Activated CD4-positive, alpha-beta memory T cell treated with anti-CD3 and anti-CD28 coated beads, Interleukin-2, amount 10 ng/mL, durations not matched to agents 7 days and 5 days (primary cell): ENCODE results near the gene NTN1. TPM values are rescaled to one million over a fixed set of nuclear protein-coding genes. Genes with fewer than 3 reads are reported as not detected.

Source experiments
- CTCF ChIA-PET: fragments of 350-600 bp; sonication (Branson Sonifier 250); formaldehyde crosslinking; loops from one replicate; lab custom pipeline; 2021; ENCODE audit warnings: antibody characterized with exemption, inconsistent platforms; lab: Charles Lee
- POLR2A ChIA-PET: fragments of 350-600 bp; sonication (Branson Sonifier 250); formaldehyde crosslinking; loops from one replicate; lab custom pipeline; 2021; ENCODE audit warnings: antibody characterized with exemption; lab: Charles Lee
- DNase-seq: peaks from one replicate; pipeline ENCODE4 v3.0.0-alpha.2; 2020
- H3K27ac Mint-ChIP-seq: one replicate; pipeline ENCODE4 v1.8.0; 2021; ENCODE audit warnings: mild to moderate bottlenecking, mixed read lengths
- H3K27me3 Mint-ChIP-seq: one replicate; pipeline ENCODE4 v1.8.0; 2021; ENCODE audit warnings: mixed read lengths
- H3K36me3 Mint-ChIP-seq: one replicate; pipeline ENCODE4 v1.8.0; 2021; ENCODE audit warnings: low read depth, mixed read lengths
- H3K4me1 Mint-ChIP-seq: one replicate; pipeline ENCODE4 v1.8.0; 2021; ENCODE audit warnings: mixed read lengths
- H3K4me3 Mint-ChIP-seq: one replicate; pipeline ENCODE4 v1.8.0; 2021; ENCODE audit warnings: mild to moderate bottlenecking, mixed read lengths
- H3K9me3 Mint-ChIP-seq: one replicate; pipeline ENCODE4 v1.8.0; 2021; ENCODE audit warnings: mixed read lengths
- total RNA-seq, 2 experiments: library from RNA; stranded (reverse); gene quantifications; one replicate each; pipeline ENCODE4 v1.2.3, GENCODE V29; 2021

The NTN1 gene
- total RNA-seq, 2 experiments from 2014 or later, result not detected

GRCh38 chr17:9212376-9213302, 191.3 kb downstream of the NTN1 start:
- ChIA-PET CTCF (no interaction called here), POLR2A (no interaction called here)
- H3K9me3 Mint-ChIP-seq, result peaks cover 21% of the 10 kb centered on the region
- peaks cover 5% of the 10 kb centered on the region for H3K36me3 Mint-ChIP-seq
- no peak overlapping the region for H3K27ac Mint-ChIP-seq
- H3K27me3 Mint-ChIP-seq, result no peaks in the 10 kb centered on the region
- no peak overlapping the region for H3K4me3 Mint-ChIP-seq
- no peak for DNase-seq
- H3K4me1 Mint-ChIP-seq, result no peaks in the 10 kb centered on the region

- POLR2A ChIA-PET, result no interaction called here
Observed at GRCh38 chr17:9213303-9213640, 192.0 kb downstream of the NTN1 start.

GRCh38 chr17:9215465-9215864, 194.2 kb downstream of the NTN1 start:
- ChIA-PET CTCF (interaction anchor here (1.0 kb wide), 1 partner anchor 71 kb away, joined by 3 read pairs; no protein-coding TSS in a partner anchor), POLR2A (no interaction called here)
- Mint-ChIP-seq H3K4me1 (no peaks in the 10 kb centered on the region), H3K4me3 (no peak overlapping the region), H3K9me3 (peaks cover 21% of the 10 kb centered on the region), H3K36me3 (peaks cover 5% of the 10 kb centered on the region), H3K27ac (no peak overlapping the region), H3K27me3 (no peaks in the 10 kb centered on the region)
- no peak for DNase-seq

More at GRCh38 chr17:9213303-9213640, 192.0 kb downstream of the NTN1 start:
- no peak overlapping the region for H3K27ac Mint-ChIP-seq
- CTCF ChIA-PET, result no interaction called here
- peaks cover 21% of the 10 kb centered on the region for H3K9me3 Mint-ChIP-seq
- no peak overlapping the region for H3K4me3 Mint-ChIP-seq
- H3K36me3 Mint-ChIP-seq, result peaks cover 5% of the 10 kb centered on the region
- H3K27me3 Mint-ChIP-seq, result no peaks in the 10 kb centered on the region
- DNase-seq, result no peak
- H3K4me1 Mint-ChIP-seq, result no peaks in the 10 kb centered on the region

GRCh38 chr17:9217151-9218056, 196.1 kb downstream of the NTN1 start:
- POLR2A ChIA-PET, result no interaction called here
- no peak for DNase-seq

GRCh38 chr17:9218064-9218635, 196.8 kb downstream of the NTN1 start:
- peaks cover 21% of the 10 kb centered on the region for H3K9me3 Mint-ChIP-seq
- ChIA-PET POLR2A (no interaction called here), CTCF (interaction anchor here (0.6 kb wide), 1 partner anchor 17 kb away, joined by 4 read pairs; no protein-coding TSS in a partner anchor)
- no peaks in the 10 kb centered on the region for H3K27me3 Mint-ChIP-seq
- no peak overlapping the region for H3K4me3 Mint-ChIP-seq
- DNase-seq, result no peak
- H3K4me1 Mint-ChIP-seq, result no peaks in the 10 kb centered on the region
- H3K27ac Mint-ChIP-seq, result no peak overlapping the region
- H3K36me3 Mint-ChIP-seq, result peaks cover 5% of the 10 kb centered on the region

More at GRCh38 chr17:9217151-9218056, 196.1 kb downstream of the NTN1 start:
- Mint-ChIP-seq H3K27ac (no peak overlapping the region), H3K4me3 (no peak overlapping the region), H3K4me1 (no peaks in the 10 kb centered on the region), H3K9me3 (peaks cover 21% of the 10 kb centered on the region), H3K36me3 (peaks cover 5% of the 10 kb centered on the region), H3K27me3 (no peaks in the 10 kb centered on the region)
- CTCF ChIA-PET, result interaction anchor here (0.7 kb wide), 1 partner anchor 1338 kb away, joined by 5 read pairs; no protein-coding TSS in a partner anchor

GRCh38 chr17:9218911-9219310, 197.6 kb downstream of the NTN1 start:
- H3K36me3 Mint-ChIP-seq, result peaks cover 5% of the 10 kb centered on the region
- CTCF ChIA-PET, result no interaction called here

GRCh38 chr17:9219631-9220397, 198.5 kb downstream of the NTN1 start:
- Mint-ChIP-seq H3K4me3 (no peak overlapping the region), H3K4me1 (no peaks in the 10 kb centered on the region), H3K36me3 (peaks cover 5% of the 10 kb centered on the region), H3K9me3 (peaks cover 21% of the 10 kb centered on the region), H3K27ac (no peak overlapping the region), H3K27me3 (no peaks in the 10 kb centered on the region)
- ChIA-PET CTCF (no interaction called here), POLR2A (no interaction called here)
- no peak for DNase-seq

More at GRCh38 chr17:9218911-9219310, 197.6 kb downstream of the NTN1 start:
- Mint-ChIP-seq H3K27me3 (no peaks in the 10 kb centered on the region), H3K4me3 (no peak overlapping the region), H3K27ac (no peak overlapping the region), H3K9me3 (peaks cover 21% of the 10 kb centered on the region), H3K4me1 (no peaks in the 10 kb centered on the region)
- no peak for DNase-seq
- POLR2A ChIA-PET, result no interaction called here

GRCh38 chr17:9220398-9221146, 199.3 kb downstream of the NTN1 start:
- no peak overlapping the region for H3K4me3 Mint-ChIP-seq
- H3K9me3 Mint-ChIP-seq, result peaks cover 16% of the 10 kb centered on the region
- H3K27me3 Mint-ChIP-seq, result no peaks in the 10 kb centered on the region
- no peak overlapping the region for H3K27ac Mint-ChIP-seq
- H3K36me3 Mint-ChIP-seq, result peaks cover under 1% of the 10 kb centered on the region
- ChIA-PET POLR2A (no interaction called here), CTCF (no interaction called here)
- DNase-seq, result no peak
- no peaks in the 10 kb centered on the region for H3K4me1 Mint-ChIP-seq

- no peak overlapping the region for H3K27ac Mint-ChIP-seq
Observed at GRCh38 chr17:9221147-9221921, 200.0 kb downstream of the NTN1 start.

GRCh38 chr17:9221922-9222180, 200.5 kb downstream of the NTN1 start:
- no peaks in the 10 kb centered on the region for H3K36me3 Mint-ChIP-seq
- no peak overlapping the region for H3K4me3 Mint-ChIP-seq
- H3K9me3 Mint-ChIP-seq, result peaks cover 5% of the 10 kb centered on the region
- no peaks in the 10 kb centered on the region for H3K27me3 Mint-ChIP-seq
- DNase-seq, result no peak
- H3K4me1 Mint-ChIP-seq, result peaks cover 3% of the 10 kb centered on the region
- ChIA-PET POLR2A (no interaction called here), CTCF (no interaction called here)
- no peak overlapping the region for H3K27ac Mint-ChIP-seq

More at GRCh38 chr17:9221147-9221921, 200.0 kb downstream of the NTN1 start:
- POLR2A ChIA-PET, result no interaction called here
- DNase-seq, result no peak
- Mint-ChIP-seq H3K9me3 (peaks cover 8% of the 10 kb centered on the region), H3K36me3 (no peaks in the 10 kb centered on the region), H3K4me1 (no peaks in the 10 kb centered on the region), H3K27me3 (no peaks in the 10 kb centered on the region), H3K4me3 (no peak overlapping the region)
- CTCF ChIA-PET, result no interaction called here

- Mint-ChIP-seq H3K9me3 (no peaks in the 10 kb centered on the region), H3K36me3 (no peaks in the 10 kb centered on the region), H3K27ac (no peak overlapping the region), H3K27me3 (no peaks in the 10 kb centered on the region), H3K4me1 (peaks cover 3% of the 10 kb centered on the region), H3K4me3 (no peak overlapping the region)
- POLR2A ChIA-PET, result interaction anchor here (1.1 kb wide), 1 partner anchor 246 kb away, joined by 3 read pairs; no protein-coding TSS in a partner anchor
- DNase-seq, result no peak
- CTCF ChIA-PET, result no interaction called here
Observed at GRCh38 chr17:9223531-9223930, 202.2 kb downstream of the NTN1 start.
